ENCODE data around the gene HMGA1.
"Not testable (repeated sequence)": the region's sequence is repeated elsewhere in the genome, so short reads cannot be mapped to it uniquely, and the experiment has no call there.

The HMGA1 gene

DNA sequence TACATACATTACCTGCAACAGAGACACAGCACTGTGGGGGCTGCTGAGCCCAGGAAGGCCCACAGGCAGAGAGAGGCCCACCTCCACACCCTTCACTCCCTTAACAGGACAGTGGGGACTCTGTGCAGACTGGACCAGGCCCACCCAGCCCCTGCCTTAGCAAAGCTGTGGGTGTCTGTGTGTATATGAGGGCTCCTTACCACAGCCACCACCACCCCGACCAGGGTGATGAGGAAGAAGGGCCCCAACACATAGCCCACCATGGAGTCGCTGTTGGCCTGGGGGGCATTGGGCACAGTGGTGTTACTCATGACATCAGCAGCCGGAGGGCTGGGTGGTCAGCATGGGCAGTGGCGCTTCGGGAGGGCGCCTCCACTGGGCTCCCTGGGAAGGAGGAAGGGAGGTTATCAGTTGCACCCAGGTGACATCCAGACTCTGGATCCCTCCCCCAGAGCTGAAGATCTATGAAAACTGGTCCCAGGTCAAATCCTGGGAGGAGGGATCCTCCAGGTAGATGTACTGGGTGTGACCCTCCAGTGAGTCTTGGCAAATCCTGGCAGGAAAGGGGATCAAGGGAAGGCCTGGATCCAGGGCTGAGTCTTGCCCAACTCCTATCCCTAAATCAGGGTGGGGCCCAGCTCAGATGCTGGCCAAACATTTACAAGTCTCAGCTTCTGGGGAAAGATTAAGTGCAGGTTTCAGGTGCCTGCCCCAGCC lies 11.0 kb downstream of the HMGA1 start:
- DNase-seq: no peak
- in situ Hi-C loops (cut with MboI; ENCODE audit: low pct_unique_long_range_greater_than_20kb, low sequenced_read_pairs): loop anchor here (25.0 kb wide), 1 partner anchor 165 kb away; no protein-coding TSS in a partner anchor

- DNase-seq: no peak
- in situ Hi-C loops (cut with MboI; ENCODE audit: low pct_unique_long_range_greater_than_20kb, low sequenced_read_pairs): loop anchor here (25.0 kb wide), 1 partner anchor 164 kb away; no protein-coding TSS in a partner anchor
Measured at GRCh38 chr6:34248198-34248726, 11.6 kb downstream of the HMGA1 start.

DNA sequence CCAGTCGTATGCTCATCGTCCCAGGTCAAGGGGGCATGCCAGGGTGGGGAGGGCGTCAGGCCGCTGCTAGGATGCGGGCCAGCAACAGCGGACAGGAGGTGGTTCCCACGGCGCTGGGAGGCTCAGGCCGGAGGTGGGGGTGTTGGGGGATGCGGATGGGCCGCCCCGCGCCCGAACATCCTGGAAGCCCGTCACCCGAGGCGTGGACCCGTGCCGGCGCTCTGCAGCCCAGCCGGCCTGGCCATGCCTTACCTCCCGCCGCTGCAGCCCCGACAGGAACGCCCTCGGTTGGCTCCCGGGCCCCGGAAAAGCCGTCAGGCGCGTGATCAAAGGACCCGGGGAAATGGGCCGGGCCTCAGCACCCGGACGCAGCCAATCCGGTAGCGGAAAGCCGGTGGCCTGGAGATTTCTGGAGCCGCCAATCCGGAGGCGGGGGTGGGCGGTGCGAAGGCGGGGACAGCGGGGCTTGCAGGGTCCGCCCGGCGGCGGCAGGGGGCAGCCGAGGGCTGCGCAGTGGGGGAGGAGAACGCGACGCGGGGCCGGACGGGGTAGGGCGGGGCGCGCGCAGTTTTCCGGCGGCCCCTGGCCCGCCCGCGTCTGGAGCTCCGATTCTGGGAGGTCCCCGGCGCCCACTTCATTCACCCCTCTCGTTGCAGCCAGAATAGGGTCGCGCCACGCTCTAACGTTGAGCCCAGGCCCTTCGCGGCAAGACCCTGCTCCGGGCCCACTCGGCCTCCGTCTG lies 12.2 kb downstream of the HMGA1 start, which contains the start of gene SMIM29:
Gene SMIM29, minus strand, starts transcription at position 280 of the 742 bp plus-strand sequence. CDS start 1,215 bp downstream, outside the sequence.
- DNase-seq: peak; percentile 89
- in situ Hi-C loops (cut with MboI; ENCODE audit: low pct_unique_long_range_greater_than_20kb, low sequenced_read_pairs): loop anchor here (25.0 kb wide), 1 partner anchor 163 kb away; no protein-coding TSS in a partner anchor

GRCh38 chr6:34249469-34250261 lies 13.0 kb downstream of the HMGA1 start:
- no peak for DNase-seq
- in situ Hi-C loops (cut with MboI; ENCODE audit: low pct_unique_long_range_greater_than_20kb, low sequenced_read_pairs): loop anchor here (25.0 kb wide), 1 partner anchor 163 kb away; no protein-coding TSS in a partner anchor

GRCh38 chr6:34252395-34252794 lies 15.7 kb downstream of the HMGA1 start:
- peak; percentile 43 for DNase-seq
- in situ Hi-C loops (cut with MboI; ENCODE audit: low pct_unique_long_range_greater_than_20kb, low sequenced_read_pairs): not testable (repeated sequence)

DNA sequence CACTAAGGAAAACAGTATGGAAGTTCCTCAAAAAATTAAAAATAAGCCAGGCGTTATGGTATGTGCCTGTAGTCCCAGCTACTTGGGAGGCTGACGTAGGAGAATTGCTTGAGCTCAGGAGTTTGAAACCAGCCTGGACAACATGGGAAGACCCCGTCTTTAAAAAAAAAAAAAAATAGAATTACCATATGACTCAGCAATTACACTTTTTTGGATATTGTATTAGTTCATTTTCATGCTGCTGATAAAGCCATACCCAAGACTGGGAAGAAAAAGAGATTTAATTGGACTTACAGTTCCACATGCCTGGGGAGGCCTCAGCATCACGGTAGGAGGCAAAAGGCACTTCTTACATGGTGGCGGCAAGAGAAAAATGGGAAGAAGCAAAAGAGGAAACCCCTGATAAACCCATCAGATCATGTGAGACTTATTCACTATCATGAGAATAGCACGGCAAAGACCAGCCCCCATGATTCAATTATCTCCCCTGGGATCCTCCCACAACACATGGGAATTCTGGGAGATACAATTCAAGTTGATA lies 22.9 kb downstream of the HMGA1 start:
- in situ Hi-C loops (cut with MboI; ENCODE audit: low pct_unique_long_range_greater_than_20kb, low sequenced_read_pairs): no loop called here
- no peak for DNase-seq

GRCh38 chr6:34260576-34261267 lies 24.0 kb downstream of the HMGA1 start:
- in situ Hi-C loops (cut with MboI; ENCODE audit: low pct_unique_long_range_greater_than_20kb, low sequenced_read_pairs): no loop called here
- no peak for DNase-seq

- DNase-seq; in situ Hi-C loops (cut with MboI; ENCODE audit: low pct_unique_long_range_greater_than_20kb, low sequenced_read_pairs): not testable (repeated sequence)
Measured at GRCh38 chr6:34263484-34263883, 26.8 kb downstream of the HMGA1 start.

DNA sequence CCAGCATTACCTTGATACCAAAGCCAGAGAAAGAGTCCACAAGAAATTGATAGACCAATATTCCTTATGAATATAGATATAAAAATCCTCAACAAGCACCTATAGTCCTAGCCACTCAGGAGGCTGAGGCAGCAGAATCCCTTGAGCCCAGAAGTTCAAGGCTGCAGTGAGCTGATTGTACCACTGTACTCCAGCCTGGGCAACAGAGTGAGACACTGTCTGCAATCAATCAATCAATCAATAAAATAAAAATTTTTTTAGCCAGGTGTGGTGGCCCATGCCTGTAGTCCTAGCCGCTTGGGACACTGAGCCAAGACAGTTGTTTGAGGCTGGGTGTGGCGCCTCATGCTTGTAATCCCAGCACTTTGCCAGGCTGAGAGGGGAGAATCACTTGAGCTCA lies 31.1 kb downstream of the HMGA1 start:
- in situ Hi-C loops (cut with MboI; ENCODE audit: low pct_unique_long_range_greater_than_20kb, low sequenced_read_pairs): no loop called here
- no peak for DNase-seq

- in situ Hi-C loops (cut with MboI; ENCODE audit: low pct_unique_long_range_greater_than_20kb, low sequenced_read_pairs); DNase-seq: not testable (repeated sequence)
Measured at GRCh38 chr6:34269132-34269531, 32.5 kb downstream of the HMGA1 start.

DNA sequence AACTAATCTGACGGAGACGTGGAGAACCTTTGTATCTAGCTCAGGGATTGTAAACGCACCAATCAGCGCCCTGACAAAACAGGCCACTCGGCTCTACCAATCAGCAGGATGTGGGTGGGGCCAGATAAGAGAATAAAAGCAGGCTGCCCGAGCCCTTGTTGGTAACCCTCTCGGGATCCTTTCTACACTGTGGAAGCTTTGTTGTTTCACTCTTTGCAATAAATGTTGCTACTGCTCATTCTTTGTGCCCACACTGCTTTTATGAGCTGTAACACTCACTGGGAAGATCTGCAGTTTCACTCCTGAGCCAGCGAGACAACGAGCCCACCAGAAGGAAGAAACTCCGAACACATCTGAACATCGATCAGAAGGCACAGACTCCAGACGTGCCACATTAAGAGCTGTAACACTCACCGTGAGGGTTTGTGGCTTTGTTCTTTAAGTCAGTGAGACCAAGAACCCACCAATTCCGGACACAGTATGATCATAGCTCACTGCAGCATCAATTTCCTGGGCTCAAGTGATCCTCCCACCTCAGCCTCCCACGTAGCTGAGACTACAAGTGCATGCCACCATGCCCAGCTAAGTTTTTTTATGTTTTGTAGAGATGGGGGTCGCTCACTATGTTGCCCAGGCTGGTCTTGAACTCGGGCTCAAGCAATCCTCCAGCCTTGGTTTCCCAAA lies 33.1 kb downstream of the HMGA1 start:
- DNase-seq; in situ Hi-C loops (cut with MboI; ENCODE audit: low pct_unique_long_range_greater_than_20kb, low sequenced_read_pairs): not testable (repeated sequence)

DNA sequence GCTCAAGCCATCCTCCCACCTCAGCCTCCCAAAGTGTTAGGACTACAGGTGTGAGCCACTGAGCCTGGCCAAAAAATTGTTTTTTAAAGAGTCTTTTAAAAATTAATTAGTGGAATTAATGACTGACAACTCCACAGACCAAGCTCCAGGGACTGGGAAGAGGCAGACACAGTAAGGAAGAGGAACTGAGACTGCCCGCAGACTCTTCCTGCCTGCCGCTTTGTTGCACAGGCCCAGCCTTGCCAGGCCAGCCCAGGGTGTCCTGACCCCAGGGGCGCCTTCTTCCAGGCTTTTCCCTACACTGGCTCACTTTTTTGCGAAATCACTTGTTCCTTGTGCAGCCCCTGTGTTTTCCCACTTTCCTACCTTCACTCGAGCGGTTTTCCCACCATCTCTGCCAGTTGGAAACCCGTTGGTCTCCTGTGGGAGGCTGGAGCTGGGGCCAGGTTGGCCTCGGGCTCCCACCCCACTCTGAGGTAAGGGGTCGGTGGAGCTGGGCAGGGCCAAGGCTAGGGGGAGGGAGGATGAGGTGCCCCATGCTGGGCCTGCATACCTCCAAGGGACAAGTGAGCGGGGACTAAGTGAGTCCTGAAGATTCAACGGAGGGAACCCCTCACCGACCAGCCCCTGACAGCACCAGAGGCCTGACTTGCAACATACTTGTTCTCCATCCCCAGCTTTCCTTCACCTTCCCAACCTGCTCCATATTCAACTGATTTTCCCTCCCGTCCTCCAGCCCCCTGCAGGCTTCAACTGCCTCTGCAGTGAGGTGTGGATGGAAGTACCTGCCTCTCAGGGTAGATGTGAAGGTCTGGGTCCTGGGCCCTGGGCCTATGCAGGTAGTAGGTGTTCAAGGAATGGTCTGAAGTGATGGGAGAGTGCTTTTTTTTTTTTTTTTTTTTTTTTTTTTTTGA lies 35.6 kb downstream of the HMGA1 start:
- peak; percentile 64 for DNase-seq
- in situ Hi-C loops (cut with MboI; ENCODE audit: low pct_unique_long_range_greater_than_20kb, low sequenced_read_pairs): no loop called here

DNA sequence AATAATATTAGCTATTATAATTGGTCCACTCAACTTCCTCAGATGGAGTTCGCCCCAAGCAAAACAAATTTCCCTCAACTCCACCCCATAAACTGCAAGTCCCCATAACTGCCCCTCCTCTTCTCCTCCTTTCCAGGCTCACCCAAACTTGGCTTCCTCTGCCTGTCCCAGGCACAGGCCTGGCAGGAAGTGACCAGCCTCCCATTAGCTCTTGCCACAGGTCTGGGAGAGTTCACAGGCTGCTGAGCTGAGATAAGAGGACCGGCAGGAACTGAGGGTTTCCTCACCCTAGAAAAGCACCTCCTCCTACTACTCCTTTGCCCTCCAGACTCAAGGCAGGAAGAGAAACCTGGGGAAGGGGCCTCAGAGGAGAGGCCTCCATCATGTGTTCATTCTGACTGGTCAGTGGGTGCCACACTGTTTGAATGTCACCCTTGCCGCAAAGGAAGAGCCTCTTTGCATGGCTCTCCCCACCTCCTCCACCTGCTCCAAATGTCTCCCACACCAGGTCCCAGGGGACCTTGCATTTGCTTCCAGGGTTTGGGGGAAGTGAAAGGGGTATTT lies 36.7 kb downstream of the HMGA1 start:
- peak; percentile 93 for DNase-seq
- in situ Hi-C loops (cut with MboI; ENCODE audit: low pct_unique_long_range_greater_than_20kb, low sequenced_read_pairs): no loop called here

DNA sequence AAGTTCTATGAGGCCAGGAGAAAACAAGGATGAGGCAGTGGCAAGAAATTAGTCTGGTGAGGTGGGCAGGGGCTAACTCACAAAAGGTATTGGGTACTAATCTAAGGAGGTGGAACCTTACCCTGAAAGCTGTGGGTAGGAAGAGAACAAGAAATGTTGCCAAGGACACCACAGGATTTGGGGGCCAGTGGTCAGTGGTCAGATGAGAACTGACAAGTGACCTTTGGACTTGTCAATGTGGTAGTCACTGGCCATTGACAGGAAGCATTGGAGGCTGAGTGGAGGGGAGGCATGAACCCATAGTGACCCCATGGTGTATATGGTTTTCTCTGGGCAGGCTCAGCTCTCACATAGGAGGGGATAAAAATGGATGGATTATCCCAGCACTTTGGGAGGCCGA lies 37.5 kb downstream of the HMGA1 start:
- in situ Hi-C loops (cut with MboI; ENCODE audit: low pct_unique_long_range_greater_than_20kb, low sequenced_read_pairs): no loop called here
- DNase-seq: no peak

DNA sequence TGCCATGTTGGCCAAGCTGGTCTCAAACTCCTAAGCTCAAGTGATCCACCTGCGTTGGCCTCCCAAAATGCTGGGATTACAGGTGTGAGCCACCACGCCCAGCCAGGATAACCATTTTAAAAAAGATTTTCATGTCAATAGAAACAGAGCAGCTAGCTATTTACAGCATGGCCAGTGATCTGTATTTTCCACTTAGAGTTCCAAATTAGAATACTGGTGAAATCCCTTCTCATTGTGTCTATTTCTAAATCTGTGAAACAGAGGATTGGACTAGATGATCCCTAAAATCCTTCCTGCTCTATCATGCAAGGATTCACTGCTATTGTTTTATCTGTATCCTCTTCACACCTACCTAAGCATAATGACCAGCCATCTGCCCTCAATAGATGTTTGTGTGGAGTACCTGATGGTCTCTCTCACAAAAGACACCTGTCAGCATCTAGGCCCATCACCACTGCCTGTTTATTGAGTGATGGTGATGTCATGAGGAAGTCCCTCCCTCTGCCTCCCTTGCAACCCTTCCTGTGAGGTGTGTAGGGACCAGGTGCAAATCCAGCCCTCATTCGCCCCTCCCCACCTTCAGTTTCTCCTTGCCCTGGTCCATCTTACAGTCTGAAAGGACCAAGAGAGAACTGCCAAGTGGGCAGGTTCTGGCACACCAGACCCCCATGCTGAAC lies 38.6 kb downstream of the HMGA1 start:
- in situ Hi-C loops (cut with MboI; ENCODE audit: low pct_unique_long_range_greater_than_20kb, low sequenced_read_pairs): no loop called here
- no peak for DNase-seq

DNA sequence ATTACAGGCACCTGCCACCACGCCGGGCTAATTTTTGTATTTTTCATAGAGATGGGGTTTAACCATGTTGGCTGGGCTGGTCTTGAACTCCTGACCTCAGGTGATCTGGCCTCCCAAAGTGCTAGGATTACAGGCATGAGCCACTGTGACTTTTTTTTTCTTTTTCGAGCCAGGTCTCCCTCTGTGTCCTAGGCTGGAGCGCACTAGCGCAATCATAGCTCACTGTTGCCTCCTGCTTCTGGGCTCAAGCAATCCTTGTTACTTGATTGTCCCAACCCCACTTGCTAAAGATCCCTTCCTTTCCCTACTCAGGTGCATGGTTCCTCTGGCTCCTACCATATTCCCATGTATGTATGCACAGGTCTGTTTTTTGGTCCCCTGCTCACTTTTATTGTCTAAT lies 39.5 kb downstream of the HMGA1 start:
- in situ Hi-C loops (cut with MboI; ENCODE audit: low pct_unique_long_range_greater_than_20kb, low sequenced_read_pairs): no loop called here
- no peak for DNase-seq
